HUES48 (cell line): ENCODE results near the gene TMEM14A.
"Not testable (repeated sequence)": the region's sequence is repeated elsewhere in the genome, so short reads cannot be mapped to it uniquely, and the experiment has no call there.

ENCODE experiments used
- H3K27ac ChIP-seq: one replicate; pipeline ENCODE4 v1.7.0; 2013; ENCODE audit warnings: low read depth, low read length, inconsistent platforms
- H3K27me3 ChIP-seq: 2 replicates; pipeline ENCODE4 v1.6.1; 2013; ENCODE audit warnings: mild to moderate bottlenecking, low read length; ENCODE audit not compliant: control insufficient read depth, insufficient read depth
- H3K36me3 ChIP-seq: 2 replicates; pipeline ENCODE4 v1.6.1; 2013; ENCODE audit warnings: low read length; ENCODE audit not compliant: control insufficient read depth, insufficient read depth
- H3K4me1 ChIP-seq: 2 replicates; pipeline ENCODE4 v1.6.1; 2013; ENCODE audit warnings: mild to moderate bottlenecking, low read length; ENCODE audit not compliant: control insufficient read depth, insufficient read depth
- H3K4me3 ChIP-seq: 2 replicates; pipeline ENCODE4 v1.5.1; 2013; ENCODE audit warnings: mild to moderate bottlenecking, low read depth, low read length
- H3K9ac ChIP-seq: 2 replicates; pipeline ENCODE4 v1.6.1; 2013; ENCODE audit warnings: mild to moderate bottlenecking, low read depth, low read length, moderate library complexity
- H3K9me3 ChIP-seq: 2 replicates; pipeline ENCODE4 v1.6.1; 2013; ENCODE audit warnings: low read length; ENCODE audit not compliant: control insufficient read depth, insufficient read depth

The TMEM14A gene

DNA sequence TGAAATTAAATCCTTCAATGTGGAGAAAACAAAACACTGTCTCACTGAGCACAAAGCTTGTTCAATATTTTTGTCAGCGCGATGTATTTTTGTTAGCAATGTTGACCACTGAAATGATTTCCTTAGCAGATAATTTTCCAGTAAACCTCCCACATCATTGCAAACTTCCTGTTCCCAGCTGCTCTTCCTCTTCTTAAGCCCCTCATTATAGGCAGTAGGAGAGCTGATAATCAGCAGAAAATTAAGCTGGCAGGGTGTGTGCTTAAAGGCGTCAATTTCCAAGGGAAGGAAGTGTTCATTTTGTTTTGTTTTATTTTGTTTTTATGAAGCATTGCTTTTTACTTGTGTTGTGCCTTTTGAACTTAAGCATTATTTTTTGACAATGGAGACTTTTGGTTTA is 29.1 kb upstream of the TMEM14A start:
- Histone ChIP-seq H3K27ac (no peak overlapping the region), H3K4me1 (no peaks in the 10 kb centered on the region), H3K9ac (no peak overlapping the region), H3K36me3 (no peaks in the 10 kb centered on the region), H3K9me3 (no peaks in the 10 kb centered on the region), H3K27me3 (no peaks in the 10 kb centered on the region), H3K4me3 (no peak overlapping the region)

DNA sequence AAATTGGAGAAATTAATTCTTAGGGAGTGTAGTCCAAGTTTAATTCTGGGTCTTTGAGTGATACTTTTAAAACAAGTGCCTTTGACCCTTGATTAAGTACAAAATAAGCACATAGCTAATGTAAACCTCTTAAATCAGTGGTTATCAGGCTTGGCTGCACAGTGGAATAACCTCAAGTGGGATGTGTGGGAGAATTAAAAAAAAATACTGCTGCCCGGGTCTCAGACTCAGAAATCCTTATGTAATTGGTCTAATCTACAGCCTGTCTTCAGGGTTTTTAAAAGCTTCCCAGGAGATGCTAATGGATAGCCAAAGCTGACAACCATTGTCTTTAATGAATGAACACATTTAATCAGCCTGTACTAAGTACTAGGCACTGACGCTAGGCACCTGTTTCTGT is 28.5 kb upstream of the TMEM14A start:
- H3K9ac ChIP-seq, result no peak overlapping the region
- no peaks in the 10 kb centered on the region for H3K9me3 ChIP-seq
- H3K4me1 ChIP-seq, result no peaks in the 10 kb centered on the region
- H3K4me3 ChIP-seq, result no peak overlapping the region
- no peaks in the 10 kb centered on the region for H3K36me3 ChIP-seq
- H3K27ac ChIP-seq, result no peak overlapping the region
- no peaks in the 10 kb centered on the region for H3K27me3 ChIP-seq

- Histone ChIP-seq H3K9me3 (no peaks in the 10 kb centered on the region), H3K27me3 (no peaks in the 10 kb centered on the region), H3K9ac (no peak overlapping the region), H3K4me3 (no peak overlapping the region), H3K36me3 (no peaks in the 10 kb centered on the region), H3K27ac (no peak overlapping the region), H3K4me1 (peaks cover 2% of the 10 kb centered on the region; the same call in 1 of the 2 replicates)
Measured at GRCh38 chr6:52643158-52643557, 27.8 kb upstream of the TMEM14A start.

DNA sequence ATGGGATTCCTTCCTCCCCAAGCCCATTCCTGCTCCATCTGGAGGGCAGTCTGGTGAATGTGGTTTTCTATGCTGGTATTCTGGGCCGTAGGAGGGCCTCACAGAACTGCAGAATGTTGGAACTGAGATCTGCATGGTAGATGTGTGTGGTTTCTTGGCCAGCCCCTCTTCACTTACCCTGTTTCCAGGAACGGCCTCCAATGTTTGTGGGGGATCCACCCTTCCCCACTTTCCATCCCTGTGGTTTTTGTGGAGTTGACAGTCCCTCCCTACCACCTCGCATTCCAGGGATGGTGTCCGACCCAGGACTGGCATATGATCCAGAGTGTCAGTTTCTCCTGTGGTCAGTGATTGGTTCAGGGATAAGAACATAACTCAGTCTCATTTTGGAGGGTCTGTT is 26.7 kb upstream of the TMEM14A start:
- Histone ChIP-seq H3K9ac (no peak overlapping the region), H3K4me1 (peaks cover 12% of the 10 kb centered on the region), H3K27ac (no peak overlapping the region), H3K9me3 (no peaks in the 10 kb centered on the region), H3K27me3 (no peaks in the 10 kb centered on the region), H3K36me3 (no peaks in the 10 kb centered on the region), H3K4me3 (no peak overlapping the region)

DNA sequence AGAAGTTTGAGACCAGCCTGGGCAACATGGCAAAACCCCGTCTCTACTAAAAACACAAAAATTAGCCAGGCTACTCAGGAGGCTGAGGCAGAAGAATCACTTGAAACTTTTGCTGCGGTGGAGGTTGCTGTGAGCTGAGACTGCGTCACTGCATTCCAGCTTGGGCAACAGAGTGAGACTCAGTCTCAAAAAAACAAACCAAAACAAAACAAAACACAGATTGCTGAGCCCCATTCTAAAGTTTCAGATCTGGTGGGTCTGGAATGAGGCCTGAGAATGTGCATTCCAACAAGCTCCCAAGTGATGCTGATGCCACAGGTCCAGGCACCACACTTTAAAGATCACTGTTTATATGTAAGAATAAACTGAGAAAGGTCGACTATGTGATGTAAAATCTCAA is 24.9 kb upstream of the TMEM14A start:
- no peaks in the 10 kb centered on the region for H3K36me3 ChIP-seq
- H3K9me3 ChIP-seq, result no peaks in the 10 kb centered on the region
- H3K27me3 ChIP-seq, result no peaks in the 10 kb centered on the region
- H3K4me3 ChIP-seq, result no peak overlapping the region
- no peak overlapping the region for H3K9ac ChIP-seq
- peaks cover 18% of the 10 kb centered on the region for H3K4me1 ChIP-seq
- H3K27ac ChIP-seq, result no peak overlapping the region

GRCh38 chr6:52647199-52647598 is 23.7 kb upstream of the TMEM14A start:
- H3K9me3 ChIP-seq, result no peaks in the 10 kb centered on the region
- no peaks in the 10 kb centered on the region for H3K36me3 ChIP-seq
- H3K9ac ChIP-seq, result no peak overlapping the region
- H3K4me1 ChIP-seq, result peaks cover 18% of the 10 kb centered on the region
- H3K4me3 ChIP-seq, result no peak overlapping the region
- no peaks in the 10 kb centered on the region for H3K27me3 ChIP-seq
- no peak overlapping the region for H3K27ac ChIP-seq

DNA sequence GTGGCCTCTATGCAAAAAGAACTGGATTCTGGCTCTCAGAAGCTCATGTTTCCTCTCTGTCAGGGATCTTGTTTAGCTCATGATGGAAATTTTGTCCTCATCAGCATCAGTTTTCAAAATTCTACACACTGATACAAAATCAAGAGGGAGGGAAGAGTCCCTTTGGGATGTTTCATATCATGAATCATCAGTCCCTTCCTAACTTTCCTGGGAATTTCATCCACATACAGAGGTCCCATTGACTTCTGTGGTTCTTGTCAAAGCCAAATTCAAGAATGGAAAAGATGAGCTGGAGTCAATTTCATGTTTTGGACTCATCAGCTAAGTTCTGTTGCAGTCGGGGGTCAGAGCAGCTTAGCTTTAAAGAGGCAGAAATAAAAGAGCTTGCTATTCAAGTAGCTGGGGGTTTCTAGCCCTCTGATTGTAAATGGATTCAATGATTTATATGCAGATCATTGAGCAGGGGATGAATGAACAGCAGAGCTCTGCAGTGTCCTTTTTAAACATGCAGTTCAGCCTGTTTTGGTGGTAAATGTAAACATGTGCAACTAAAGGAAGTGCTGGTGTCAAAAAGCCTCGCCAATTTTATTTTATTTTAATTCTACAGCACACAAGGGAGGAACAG is 21.3 kb upstream of the TMEM14A start:
- Histone ChIP-seq H3K4me1 (peaks cover 18% of the 10 kb centered on the region), H3K9ac (no peak overlapping the region), H3K36me3 (no peaks in the 10 kb centered on the region), H3K9me3 (no peaks in the 10 kb centered on the region), H3K27me3 (no peaks in the 10 kb centered on the region), H3K4me3 (no peak overlapping the region), H3K27ac (no peak overlapping the region)

DNA sequence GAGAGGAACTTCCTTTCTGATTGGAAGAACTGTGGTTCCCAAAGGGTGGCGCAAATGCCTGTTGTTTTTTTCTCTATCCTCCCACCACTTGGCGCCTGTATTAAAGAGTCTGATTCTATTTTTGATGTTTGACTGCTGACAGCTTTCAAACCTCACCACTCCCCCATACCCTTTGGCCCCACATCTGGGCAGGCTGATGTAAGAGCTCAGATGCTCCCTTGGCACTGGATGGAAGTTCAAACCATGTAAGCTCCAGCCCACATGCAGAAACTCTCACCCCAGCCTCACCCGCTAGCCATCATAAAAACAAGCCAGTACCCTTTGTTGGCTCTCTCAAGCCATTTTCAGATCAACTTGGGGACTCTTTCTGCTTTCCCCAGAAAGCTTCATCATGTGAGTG is 20.0 kb upstream of the TMEM14A start:
- H3K9ac ChIP-seq, result no peak overlapping the region
- no peak overlapping the region for H3K27ac ChIP-seq
- H3K36me3 ChIP-seq, result no peaks in the 10 kb centered on the region
- no peaks in the 10 kb centered on the region for H3K27me3 ChIP-seq
- H3K9me3 ChIP-seq, result no peaks in the 10 kb centered on the region
- H3K4me3 ChIP-seq, result no peak overlapping the region
- peaks cover 18% of the 10 kb centered on the region for H3K4me1 ChIP-seq

DNA sequence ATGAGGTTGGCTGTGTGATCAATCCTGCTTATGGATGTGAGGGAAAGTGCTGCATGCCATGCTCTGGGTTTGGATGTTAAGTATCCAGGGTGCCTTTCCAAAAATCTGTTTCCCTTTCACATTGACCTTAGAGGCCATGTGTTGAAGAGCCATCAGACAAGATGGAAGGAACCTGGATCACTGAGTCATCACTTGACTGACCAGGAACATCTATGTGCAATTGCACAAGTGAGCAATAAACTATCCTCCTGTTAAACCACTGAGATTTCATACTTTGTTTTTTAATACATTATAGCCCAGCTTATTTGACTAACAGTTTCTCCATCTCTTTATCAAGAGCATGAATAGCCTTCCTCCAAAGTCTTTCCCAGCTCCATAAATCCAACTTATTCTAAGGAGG is 17.8 kb upstream of the TMEM14A start:
- H3K36me3 ChIP-seq, result no peaks in the 10 kb centered on the region
- H3K9me3 ChIP-seq, result 0 out of 2 replicates have a peak, but pooled peaks cover 3% of the 10 kb centered on the region
- no peak overlapping the region for H3K27ac ChIP-seq
- H3K9ac ChIP-seq, result no peak overlapping the region
- H3K4me3 ChIP-seq, result no peak overlapping the region
- no peaks in the 10 kb centered on the region for H3K27me3 ChIP-seq
- H3K4me1 ChIP-seq, result peaks cover 16% of the 10 kb centered on the region

DNA sequence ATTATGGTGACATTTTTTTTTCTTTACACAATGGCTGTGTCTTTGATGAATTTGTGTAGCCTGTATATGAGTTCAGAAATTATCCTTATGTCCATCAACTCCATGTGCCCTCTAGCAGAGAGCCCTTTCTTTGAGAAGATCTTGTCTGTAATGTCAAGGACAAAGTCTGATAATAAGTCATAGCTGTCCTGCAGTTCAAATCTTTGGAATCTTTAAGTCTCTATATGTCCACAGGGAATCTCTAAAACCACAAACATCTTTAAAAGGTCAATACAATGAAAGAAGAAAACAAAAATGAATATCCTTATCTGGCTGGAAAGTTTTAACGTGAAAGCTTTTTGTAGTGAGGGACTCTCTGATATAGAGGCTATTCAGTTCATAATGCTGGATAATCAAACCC is 16.9 kb upstream of the TMEM14A start:
- Histone ChIP-seq H3K27ac (no peak overlapping the region), H3K4me3 (no peak overlapping the region), H3K36me3 (no peaks in the 10 kb centered on the region), H3K9ac (no peak overlapping the region), H3K9me3 (0 out of 2 replicates have a peak, but pooled peaks cover 3% of the 10 kb centered on the region), H3K27me3 (no peaks in the 10 kb centered on the region), H3K4me1 (peaks cover 8% of the 10 kb centered on the region)

DNA sequence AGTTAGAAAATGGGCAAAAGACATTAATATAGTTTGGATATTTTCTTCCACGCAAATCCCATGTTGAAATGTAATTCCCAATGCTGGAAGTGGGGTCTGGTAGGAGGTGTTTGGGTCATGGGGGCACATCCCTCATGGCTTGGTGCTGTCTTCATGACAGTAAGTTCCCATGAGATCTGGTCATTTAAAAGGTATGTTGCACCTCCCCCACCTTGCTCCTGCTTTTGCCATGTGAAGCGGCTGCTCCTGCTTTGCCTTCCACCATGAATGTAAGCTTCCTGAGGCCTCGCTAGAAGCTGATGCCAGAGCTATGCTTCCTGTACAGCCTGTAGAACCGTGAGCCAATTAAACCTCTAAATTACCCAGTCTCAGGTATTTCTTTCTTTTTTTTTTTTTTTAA is 16.3 kb upstream of the TMEM14A start:
- no peak overlapping the region for H3K27ac ChIP-seq
- 0 out of 2 replicates have a peak, but pooled peaks cover 3% of the 10 kb centered on the region for H3K9me3 ChIP-seq
- H3K9ac ChIP-seq, result no peak overlapping the region

DNA sequence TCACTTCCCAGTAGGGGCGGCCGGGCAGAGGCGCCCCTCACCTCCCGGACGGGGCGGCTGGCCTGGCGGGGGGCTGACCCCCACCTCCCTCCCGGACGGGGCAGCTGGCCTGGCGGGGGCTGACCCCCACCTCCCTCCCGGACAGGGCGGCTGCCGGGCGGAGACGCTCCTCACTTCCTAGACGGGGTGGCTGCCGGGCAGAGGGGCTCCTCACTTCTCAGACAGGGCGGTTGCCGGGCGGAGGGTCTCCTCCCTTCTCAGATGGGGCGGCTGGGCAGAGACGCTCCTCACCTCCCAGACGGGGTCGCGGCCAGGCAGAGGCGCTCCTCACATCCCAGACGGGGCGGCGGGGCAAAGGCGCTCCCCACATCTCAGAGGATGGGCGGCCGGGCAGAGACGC is 15.0 kb upstream of the TMEM14A start:
- H3K9me3 ChIP-seq, H3K27ac ChIP-seq, H3K4me3 ChIP-seq, H3K4me1 ChIP-seq, H3K27me3 ChIP-seq, H3K9ac ChIP-seq, H3K36me3 ChIP-seq: not testable (repeated sequence)

More for the DNA sequence above, 16.3 kb upstream of the TMEM14A start:
- Histone ChIP-seq H3K4me1 (peaks cover 3% of the 10 kb centered on the region), H3K36me3 (no peaks in the 10 kb centered on the region), H3K4me3 (no peak overlapping the region), H3K27me3 (no peaks in the 10 kb centered on the region)
